Measurements from ENCODE around the gene DHX32. TPM values are rescaled to one million over a fixed set of nuclear protein-coding genes. Genes with fewer than 3 reads are reported as not detected.

DHX32 gene
- total RNA-seq (2021) (22.7 to 28.0 TPM (median 25.6 TPM) in 3 replicates), Bru-seq, nascent RNA (percentile 73 among the genes with signal in this experiment)
- long read RNA-seq, experiment 1, partial matches to known transcripts = 7 of 112 reads
- long read RNA-seq, experiment 1, other reads (novel, unspliced or antisense) = 104 of 112 reads
- long read RNA-seq, experiment 2, partial matches to known transcripts = 5 of 18 reads
- long read RNA-seq, experiment 2, other reads (novel, unspliced or antisense) = 10 of 18 reads
- long read RNA-seq, experiment 3 = 0 reads

- peak within 1 kb of the TSS; percentile 50 for H3K4me3 Mint-ChIP-seq
- DNase-seq (ENCODE audit: low spot score) (peak; percentile 28), ATAC-seq (peak; percentile 98)
- H3K27me3 Mint-ChIP-seq (ENCODE audit: low read depth) = peaks cover 5% of the 10 kb centered on the region
- peaks cover 39% of the 10 kb centered on the region for H3K36me3 Mint-ChIP-seq
- H3K27ac Mint-ChIP-seq = peak within 1 kb of the TSS; percentile 88
- ChIA-PET CTCF (interaction anchor here (0.6 to 2.5 kb wide), 4 partner anchors 53 to 622 kb away, joined by 3 to 13 read pairs (median 4); no protein-coding TSS in a partner anchor), POLR2A (no interaction called here)
- peaks cover 27% of the 10 kb centered on the region for H3K4me1 Mint-ChIP-seq
- H3K9me3 Mint-ChIP-seq = peaks cover 16% of the 10 kb centered on the region
- TF ChIP-seq ARID4B (CRISPR knock-in tag; IDR thresholded peaks at IDR 0.05; ENCODE audit: borderline replicate concordance) (no peak), ZNF219 (CRISPR knock-in tag; IDR thresholded peaks at IDR 0.05; ENCODE audit: borderline replicate concordance) (no peak), USF2 (CRISPR knock-in tag; IDR thresholded peaks at IDR 0.05) (peak; percentile 91), SP1 (CRISPR knock-in tag; conservative IDR thresholded peaks at IDR 0.05) (peak; percentile 26; the same call in 1 of the 2 replicates), MXD4 (CRISPR knock-in tag; IDR thresholded peaks at IDR 0.05; ENCODE audit: borderline replicate concordance) (no peak), NR3C1 (CRISPR knock-in tag; conservative IDR thresholded peaks at IDR 0.05; ENCODE audit: low read depth) (no peak), FOXK1 (CRISPR knock-in tag; IDR thresholded peaks at IDR 0.05) (no peak; the same call in 1 of the 2 replicates)
- TF ChIP-seq, protein P1, sequence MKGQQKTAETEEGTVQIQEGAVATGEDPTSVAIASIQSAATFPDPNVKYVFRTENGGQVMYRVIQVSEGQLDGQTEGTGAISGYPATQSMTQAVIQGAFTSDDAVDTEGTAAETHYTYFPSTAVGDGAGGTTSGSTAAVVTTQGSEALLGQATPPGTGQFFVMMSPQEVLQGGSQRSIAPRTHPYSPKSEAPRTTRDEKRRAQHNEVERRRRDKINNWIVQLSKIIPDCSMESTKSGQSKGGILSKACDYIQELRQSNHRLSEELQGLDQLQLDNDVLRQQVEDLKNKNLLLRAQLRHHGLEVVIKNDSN (CRISPR knock-in tag; IDR thresholded peaks at IDR 0.05) = peak; percentile 83
Observed at GRCh38 chr10:125881192-125881591, at the start of gene DHX32. TSS of gene DHX32 (minus strand) at chr10:125881292. CDS start at chr10:125880824, 468 bp downstream.

DNA sequence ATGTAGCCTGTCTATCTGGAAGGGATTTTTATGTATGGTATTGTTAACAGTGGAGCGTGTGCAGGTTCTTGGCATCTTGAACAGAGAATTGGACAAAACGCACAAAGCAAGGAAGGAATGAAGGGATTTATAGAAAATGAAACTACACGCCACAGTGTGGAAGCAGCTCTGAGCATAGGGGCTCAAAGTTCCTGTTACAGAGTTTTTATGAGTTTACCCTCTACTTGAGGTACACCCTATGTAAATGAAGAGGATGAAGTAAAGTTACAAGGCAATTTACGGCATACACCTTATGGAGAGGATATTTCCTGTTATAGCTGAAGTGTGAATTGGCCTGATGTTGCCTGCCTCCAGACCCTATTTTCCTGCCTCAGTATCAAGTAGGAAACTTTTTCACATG lies 48.5 kb upstream of the DHX32 start:
- ATAC-seq (no peak), DNase-seq (ENCODE audit: low spot score) (no peak)
- Mint-ChIP-seq H3K9me3 (peaks cover 11% of the 10 kb centered on the region), H3K36me3 (no peaks in the 10 kb centered on the region), H3K4me1 (peaks cover 7% of the 10 kb centered on the region), H3K27me3 (ENCODE audit: low read depth) (no peaks in the 10 kb centered on the region), H3K27ac (no peak overlapping the region), H3K4me3 (no peak overlapping the region)
- ChIA-PET POLR2A (no interaction called here), CTCF (no interaction called here)
- TF ChIP-seq STAT6 (CRISPR knock-in tag; conservative IDR thresholded peaks at IDR 0.05; ENCODE audit: low read depth) = no peak
- TF ChIP-seq E2F1 (CRISPR knock-in tag; IDR thresholded peaks at IDR 0.05) = no peak
- TF ChIP-seq OVOL2 (CRISPR knock-in tag; IDR thresholded peaks at IDR 0.05; ENCODE audit: borderline replicate concordance) = no peak
- TF ChIP-seq NFE2L1 (CRISPR knock-in tag; IDR thresholded peaks at IDR 0.05) = no peak
- TF ChIP-seq, protein P2, sequence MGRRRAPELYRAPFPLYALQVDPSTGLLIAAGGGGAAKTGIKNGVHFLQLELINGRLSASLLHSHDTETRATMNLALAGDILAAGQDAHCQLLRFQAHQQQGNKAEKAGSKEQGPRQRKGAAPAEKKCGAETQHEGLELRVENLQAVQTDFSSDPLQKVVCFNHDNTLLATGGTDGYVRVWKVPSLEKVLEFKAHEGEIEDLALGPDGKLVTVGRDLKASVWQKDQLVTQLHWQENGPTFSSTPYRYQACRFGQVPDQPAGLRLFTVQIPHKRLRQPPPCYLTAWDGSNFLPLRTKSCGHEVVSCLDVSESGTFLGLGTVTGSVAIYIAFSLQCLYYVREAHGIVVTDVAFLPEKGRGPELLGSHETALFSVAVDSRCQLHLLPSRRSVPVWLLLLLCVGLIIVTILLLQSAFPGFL (CRISPR knock-in tag; IDR thresholded peaks at IDR 0.05; ENCODE audit: borderline replicate concordance) = no peak
- no peak for TF ChIP-seq NR3C1 (CRISPR knock-in tag; conservative IDR thresholded peaks at IDR 0.05; ENCODE audit: low read depth)
- TF ChIP-seq SOX15 (CRISPR knock-in tag; IDR thresholded peaks at IDR 0.05) = no peak
- TF ChIP-seq ARID4B (CRISPR knock-in tag; IDR thresholded peaks at IDR 0.05; ENCODE audit: borderline replicate concordance) = no peak
